Measurements from ENCODE around the gene AIMP1.

AIMP1 gene

DNA sequence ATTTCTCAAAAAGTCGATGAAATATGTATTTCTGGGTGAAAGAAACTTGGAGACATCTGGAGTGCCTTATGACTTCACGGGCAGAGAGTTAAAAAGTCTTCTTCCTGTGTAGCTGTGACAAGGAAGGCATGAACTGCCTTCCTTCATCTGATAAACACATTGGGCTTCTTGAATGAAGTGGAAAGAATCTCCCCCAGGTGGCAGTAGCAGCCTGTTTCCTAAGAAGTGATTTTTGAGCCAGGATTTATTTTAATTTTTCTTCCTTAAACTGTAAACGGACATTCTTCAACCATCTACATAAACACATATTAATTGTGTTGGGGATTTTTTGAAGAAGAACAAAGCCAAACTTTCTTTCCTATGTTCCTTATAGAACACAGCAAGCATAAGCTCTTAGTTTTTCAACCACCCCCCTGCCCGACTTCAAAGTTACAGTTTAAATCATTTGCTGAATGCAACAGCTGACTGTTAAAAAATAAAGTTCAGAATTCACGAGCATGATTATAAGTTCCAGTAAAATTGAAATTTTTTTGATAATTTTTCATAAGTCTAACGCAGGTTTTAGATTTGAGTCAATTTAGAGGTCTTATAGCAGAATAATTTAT, 53.2 kb downstream of the AIMP1 start:
- TF ChIP-seq, protein P1, sequence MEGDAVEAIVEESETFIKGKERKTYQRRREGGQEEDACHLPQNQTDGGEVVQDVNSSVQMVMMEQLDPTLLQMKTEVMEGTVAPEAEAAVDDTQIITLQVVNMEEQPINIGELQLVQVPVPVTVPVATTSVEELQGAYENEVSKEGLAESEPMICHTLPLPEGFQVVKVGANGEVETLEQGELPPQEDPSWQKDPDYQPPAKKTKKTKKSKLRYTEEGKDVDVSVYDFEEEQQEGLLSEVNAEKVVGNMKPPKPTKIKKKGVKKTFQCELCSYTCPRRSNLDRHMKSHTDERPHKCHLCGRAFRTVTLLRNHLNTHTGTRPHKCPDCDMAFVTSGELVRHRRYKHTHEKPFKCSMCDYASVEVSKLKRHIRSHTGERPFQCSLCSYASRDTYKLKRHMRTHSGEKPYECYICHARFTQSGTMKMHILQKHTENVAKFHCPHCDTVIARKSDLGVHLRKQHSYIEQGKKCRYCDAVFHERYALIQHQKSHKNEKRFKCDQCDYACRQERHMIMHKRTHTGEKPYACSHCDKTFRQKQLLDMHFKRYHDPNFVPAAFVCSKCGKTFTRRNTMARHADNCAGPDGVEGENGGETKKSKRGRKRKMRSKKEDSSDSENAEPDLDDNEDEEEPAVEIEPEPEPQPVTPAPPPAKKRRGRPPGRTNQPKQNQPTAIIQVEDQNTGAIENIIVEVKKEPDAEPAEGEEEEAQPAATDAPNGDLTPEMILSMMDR (IDR thresholded peaks at IDR 0.05; ENCODE audit: borderline replicate concordance, extremely low read depth, low read length, poor library complexity, severe bottlenecking): peak; percentile 74
- TF ChIP-seq EZH2 (IDR thresholded peaks at IDR 0.05; ENCODE audit: borderline replicate concordance, low read depth, low read length, severe bottlenecking): no peak
- H3K4me1 ChIP-seq (ENCODE audit: insufficient read depth, low read length): no peaks in the 10 kb centered on the region
- no peak overlapping the region for H2AFZ ChIP-seq (ENCODE audit: low read depth, low read length)
- no peak overlapping the region for H3K27ac ChIP-seq (ENCODE audit: low read length)
- H3K79me2 ChIP-seq (ENCODE audit: insufficient read depth, low read length): no peaks in the 10 kb centered on the region
- no peak overlapping the region for H3K4me2 ChIP-seq (ENCODE audit: insufficient read depth, low read length)
- H3K36me3 ChIP-seq (ENCODE audit: insufficient read depth, low read length): no peaks in the 10 kb centered on the region
- no peak overlapping the region for H3K4me3 ChIP-seq (ENCODE audit: low read depth in 1 of 2, low read length in 2 of 2)
- peak; percentile 91 for ATAC-seq (ENCODE audit: insufficient read depth, low read depth)
- peak; percentile 49 for DNase-seq
- no peaks in the 10 kb centered on the region for H3K9me3 ChIP-seq (ENCODE audit: insufficient read depth, low read length, severe bottlenecking)
- H3K9ac ChIP-seq (ENCODE audit: low read depth, low read length): no peak overlapping the region
- no peaks in the 10 kb centered on the region for H4K20me1 ChIP-seq (ENCODE audit: insufficient read depth, low read length)
- peaks cover 10% of the 10 kb centered on the region for H3K27me3 ChIP-seq (ENCODE audit: insufficient read depth, low read length, poor library complexity)

DNA sequence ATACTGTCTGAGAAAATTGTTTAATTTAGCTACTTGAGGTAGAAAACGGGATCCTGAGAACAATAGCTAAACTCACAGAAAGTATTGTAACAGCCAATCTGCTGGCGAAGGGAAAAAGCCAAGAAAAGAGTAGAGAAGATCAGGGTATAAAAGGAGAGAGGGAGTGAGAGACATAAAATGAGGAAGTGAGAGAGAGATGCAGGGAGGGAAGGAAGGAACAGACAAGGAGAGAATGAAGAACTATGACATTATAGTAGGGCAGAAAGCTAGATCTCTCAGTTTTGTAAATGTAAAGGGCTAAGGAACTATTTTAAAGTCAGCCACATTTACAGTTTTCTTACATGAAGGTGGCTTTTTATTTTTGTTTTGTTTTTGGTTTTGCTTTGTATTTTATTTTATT, 53.9 kb downstream of the AIMP1 start:
- Histone ChIP-seq H3K4me2 (ENCODE audit: insufficient read depth, low read length) (no peak overlapping the region), H3K27ac (ENCODE audit: low read length) (no peak overlapping the region), H3K4me3 (ENCODE audit: low read depth in 1 of 2, low read length in 2 of 2) (no peak overlapping the region), H3K27me3 (ENCODE audit: insufficient read depth, low read length, poor library complexity) (peaks cover 10% of the 10 kb centered on the region), H3K36me3 (ENCODE audit: insufficient read depth, low read length) (no peaks in the 10 kb centered on the region), H3K79me2 (ENCODE audit: insufficient read depth, low read length) (no peaks in the 10 kb centered on the region), H4K20me1 (ENCODE audit: insufficient read depth, low read length) (no peaks in the 10 kb centered on the region), H2AFZ (ENCODE audit: low read depth, low read length) (no peak overlapping the region), H3K4me1 (ENCODE audit: insufficient read depth, low read length) (no peaks in the 10 kb centered on the region), H3K9me3 (ENCODE audit: insufficient read depth, low read length, severe bottlenecking) (no peaks in the 10 kb centered on the region), H3K9ac (ENCODE audit: low read depth, low read length) (no peak overlapping the region)
- no peak for DNase-seq
- TF ChIP-seq EZH2 (IDR thresholded peaks at IDR 0.05; ENCODE audit: borderline replicate concordance, low read depth, low read length, severe bottlenecking): no peak
- TF ChIP-seq, protein P1 (IDR thresholded peaks at IDR 0.05; ENCODE audit: borderline replicate concordance, extremely low read depth, low read length, poor library complexity, severe bottlenecking): no peak
- no peak for ATAC-seq (ENCODE audit: insufficient read depth, low read depth)

DNA sequence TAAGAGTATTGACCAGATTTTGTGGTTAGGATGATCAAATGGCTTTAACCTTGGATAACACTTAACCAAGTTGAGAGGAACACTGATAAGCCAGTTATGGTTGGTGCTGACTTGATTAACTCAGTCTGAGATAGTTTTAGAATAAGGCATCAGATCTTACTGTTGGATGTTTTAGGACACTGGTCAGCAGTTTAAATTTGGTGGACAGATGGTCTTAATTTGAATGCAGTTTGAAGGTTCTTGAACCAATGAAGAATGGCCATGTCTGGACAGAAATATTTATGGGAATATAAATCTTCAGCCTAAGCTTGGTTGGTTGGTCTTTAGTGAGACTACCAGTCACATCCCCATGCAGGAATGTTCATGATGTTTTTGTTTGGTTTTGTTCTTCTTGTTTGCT, 54.8 kb downstream of the AIMP1 start:
- Histone ChIP-seq H3K4me3 (ENCODE audit: low read depth in 1 of 2, low read length in 2 of 2) (no peak overlapping the region), H3K79me2 (ENCODE audit: insufficient read depth, low read length) (no peaks in the 10 kb centered on the region), H3K4me2 (ENCODE audit: insufficient read depth, low read length) (no peak overlapping the region), H3K27ac (ENCODE audit: low read length) (no peak overlapping the region), H4K20me1 (ENCODE audit: insufficient read depth, low read length) (no peaks in the 10 kb centered on the region), H3K9me3 (ENCODE audit: insufficient read depth, low read length, severe bottlenecking) (no peaks in the 10 kb centered on the region), H3K9ac (ENCODE audit: low read depth, low read length) (no peak overlapping the region), H3K4me1 (ENCODE audit: insufficient read depth, low read length) (no peaks in the 10 kb centered on the region), H3K27me3 (ENCODE audit: insufficient read depth, low read length, poor library complexity) (peaks cover 10% of the 10 kb centered on the region), H2AFZ (ENCODE audit: low read depth, low read length) (no peak overlapping the region), H3K36me3 (ENCODE audit: insufficient read depth, low read length) (no peaks in the 10 kb centered on the region)
- DNase-seq: no peak
- TF ChIP-seq EZH2 (IDR thresholded peaks at IDR 0.05; ENCODE audit: borderline replicate concordance, low read depth, low read length, severe bottlenecking): no peak
- TF ChIP-seq, protein P1 (IDR thresholded peaks at IDR 0.05; ENCODE audit: borderline replicate concordance, extremely low read depth, low read length, poor library complexity, severe bottlenecking): no peak
- no peak for ATAC-seq (ENCODE audit: insufficient read depth, low read depth)
